Lower leg skin (tissue), 3 donors: ENCODE results near the gene SKAP1.

Source experiments
- CTCF ChIP-seq, 3 donors: fragments of 450-650 bp; IDR thresholded peaks; one replicate each; pipeline ENCODE4 v1.5.1; 2016; ENCODE audit warnings: antibody characterized with exemption in 3 of 3, mild to moderate bottlenecking in 3 of 3, moderate library complexity in 2 of 3
- POLR2A ChIP-seq, 2 donors: fragments of 450-650 bp; IDR thresholded peaks; one replicate each; pipeline ENCODE4 v1.6.1; 2016 to 2017; ENCODE audit warnings: antibody characterized with exemption in 2 of 2, mild to moderate bottlenecking in 1 of 2, moderate library complexity in 1 of 2

DNA sequence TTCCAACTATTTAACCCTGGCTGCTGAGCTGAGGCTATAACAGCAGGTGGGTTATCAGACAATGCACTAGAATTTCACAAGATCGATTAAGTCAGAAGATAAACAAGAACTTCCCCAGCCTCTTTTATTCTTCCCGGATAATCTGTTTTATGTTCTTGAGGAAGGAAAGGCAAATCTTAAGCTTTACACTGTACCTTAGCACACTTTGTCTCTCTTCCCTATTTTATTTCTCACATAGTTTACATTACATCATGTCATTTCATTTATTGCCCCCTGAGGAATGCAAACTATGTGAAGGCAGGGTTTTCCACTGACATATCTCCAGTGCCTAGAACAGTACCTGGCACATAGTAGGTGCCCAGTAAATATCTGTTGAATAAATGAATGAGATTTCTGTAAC, 139.6 kb downstream of the SKAP1 start:
- TF ChIP-seq CTCF (IDR thresholded peaks at IDR 0.05): no peak
- TF ChIP-seq POLR2A (IDR thresholded peaks at IDR 0.05): no peak
